Esophagus (tissue), 2 donors: Measurements from ENCODE around the gene LITAFD. TPM values are rescaled to one million over a fixed set of nuclear protein-coding genes. Genes with fewer than 3 reads are reported as not detected.
"Not testable (repeated sequence)": the region's sequence is repeated elsewhere in the genome, so short reads cannot be mapped to it uniquely, and the experiment has no call there.

Experiments used
- H3K27ac ChIP-seq, 2 donors: one replicate each; pipeline ENCODE4 v1.5.1; 2013; ENCODE audit warnings: low read depth in 2 of 2, mild to moderate bottlenecking in 2 of 2, inconsistent platforms in 1 of 2, low read length in 1 of 2, moderate library complexity in 1 of 2
- H3K27me3 ChIP-seq, 2 donors: one replicate each; pipeline ENCODE4 v1.6.1; 2013; ENCODE audit warnings: low read length in 2 of 2, control low read depth in 1 of 2, mild to moderate bottlenecking in 1 of 2; ENCODE audit not compliant: insufficient read depth in 2 of 2, control insufficient read depth in 1 of 2
- H3K36me3 ChIP-seq, 2 donors: one replicate each; pipeline ENCODE4 v1.6.1; 2013; ENCODE audit warnings: low read length in 1 of 2; ENCODE audit not compliant: control insufficient read depth in 2 of 2, insufficient read depth in 2 of 2
- H3K4me1 ChIP-seq, 2 donors: one replicate each; pipeline ENCODE4 v1.6.1; 2013; ENCODE audit warnings: low read length in 1 of 2; ENCODE audit not compliant: control insufficient read depth in 2 of 2, insufficient read depth in 2 of 2
- H3K4me3 ChIP-seq, 2 donors: one replicate each; pipeline ENCODE4 v1.5.1; 2013; ENCODE audit warnings: low read length in 2 of 2, mild to moderate bottlenecking in 2 of 2, low read depth in 1 of 2, moderate library complexity in 1 of 2
- H3K9me3 ChIP-seq, 2 donors: one replicate each; pipeline ENCODE4 v1.6.1; 2013; ENCODE audit warnings: mild to moderate bottlenecking in 2 of 2, low read depth in 1 of 2, low read length in 1 of 2, moderate library complexity in 1 of 2; ENCODE audit not compliant: control insufficient read depth in 2 of 2, insufficient read depth in 1 of 2
- WGBS, 2 donors: extraction: QIAGEN DNeasy Blood & Tissue Kit; methylation state at CpG; one replicate each; pipeline ENCODE4 v1.1.7; 2013; 5-methylcytosine and 5-hydroxymethylcytosine counted together
- polyA plus RNA-seq, 2 donors: library from polyadenylated mRNA; stranded (reverse); fragments of 200-250 nt; gene quantifications; one replicate each; pipeline ENCODE4 v1.2.3, GENCODE V29; 2013
- donor health status: healthy with polysubstance abuse.
- donor health status: Bipolar disorder and iron deficiency.

Gene LITAFD
- polyA plus RNA-seq, 2 donors: not detected

- not testable (repeated sequence) for H3K4me3 ChIP-seq, H3K9me3 ChIP-seq, H3K27me3 ChIP-seq, H3K36me3 ChIP-seq
- peak overlapping the region; percentile 61 to 99 for H3K27ac ChIP-seq
- 97% methylated on average over 10 of the region's 10 CpGs for WGBS, 2 donors
- peaks cover 0 to 29% of the 10 kb centered on the region in 2 donors for H3K4me1 ChIP-seq
Measured at GRCh38 chr16:8869988-8870241, 12.2 kb upstream of the LITAFD start.

- peak overlapping the region in 1 of 2 donors; percentile 22 for H3K27ac ChIP-seq
- H3K4me3 ChIP-seq: no peak overlapping the region
- 80 to 88% methylated on average over 5 of the region's 5 CpGs for WGBS, 2 donors
- H3K4me1 ChIP-seq: peaks cover 0 to 11% of the 10 kb centered on the region in 2 donors
- peaks cover 0 to 2% of the 10 kb centered on the region in 2 donors for H3K36me3 ChIP-seq
- H3K27me3 ChIP-seq: no peaks in the 10 kb centered on the region
- no peaks in the 10 kb centered on the region for H3K9me3 ChIP-seq
Measured at GRCh38 chr16:8872071-8872470, 10.1 kb upstream of the LITAFD start.

GRCh38 chr16:8872967-8873865 is 8.9 kb upstream of the LITAFD start:
- Histone ChIP-seq H3K27me3 (no peaks in the 10 kb centered on the region), H3K36me3 (no peaks in the 10 kb centered on the region), H3K27ac (no peak overlapping the region), H3K4me1 (peaks cover 0 to 11% of the 10 kb centered on the region in 2 donors), H3K4me3 (no peak overlapping the region), H3K9me3 (no peaks in the 10 kb centered on the region)
- 82 to 86% methylated on average over 22 of the region's 22 CpGs for WGBS, 2 donors

GRCh38 chr16:8873866-8874195 is 8.3 kb upstream of the LITAFD start:
- 88 to 95% methylated on average over 7 of the region's 7 CpGs for WGBS, 2 donors
- H3K4me3 ChIP-seq, H3K27me3 ChIP-seq, H3K9me3 ChIP-seq, H3K27ac ChIP-seq, H3K36me3 ChIP-seq: not testable (repeated sequence)
- peaks cover 0 to 13% of the 10 kb centered on the region in 2 donors for H3K4me1 ChIP-seq

GRCh38 chr16:8874388-8874787 is 7.8 kb upstream of the LITAFD start:
- Histone ChIP-seq H3K27ac (no peak overlapping the region), H3K27me3 (no peaks in the 10 kb centered on the region), H3K9me3 (no peaks in the 10 kb centered on the region), H3K4me1 (peaks cover 0 to 13% of the 10 kb centered on the region in 2 donors), H3K36me3 (no peaks in the 10 kb centered on the region), H3K4me3 (no peak overlapping the region)
- whole genome bisulfite sequencing, 2 donors: 47 to 51% methylated on average over 6 of the region's 6 CpGs

GRCh38 chr16:8875317-8875716 is 6.8 kb upstream of the LITAFD start:
- not testable (repeated sequence) for H3K4me1 ChIP-seq, H3K36me3 ChIP-seq, H3K9me3 ChIP-seq, H3K27ac ChIP-seq, H3K4me3 ChIP-seq, H3K27me3 ChIP-seq
- WGBS, 2 donors: 65 to 80% methylated on average over 7 of the region's 7 CpGs

- peak overlapping the region; percentile 18 to 82 for H3K27ac ChIP-seq
- 55 to 64% methylated on average over 8 of the region's 8 CpGs for WGBS, 2 donors
Measured at GRCh38 chr16:8877894-8878522, 4.1 kb upstream of the LITAFD start.

GRCh38 chr16:8878523-8878911 is 3.6 kb upstream of the LITAFD start:
- Histone ChIP-seq H3K4me1 (peaks cover 0 to 6% of the 10 kb centered on the region in 2 donors), H3K4me3 (no peak overlapping the region), H3K27ac (peak overlapping the region; percentile 37 to 82), H3K9me3 (no peaks in the 10 kb centered on the region), H3K27me3 (no peaks in the 10 kb centered on the region), H3K36me3 (no peaks in the 10 kb centered on the region)
- 37 to 41% methylated on average over 6 of the region's 6 CpGs for WGBS, 2 donors

More at GRCh38 chr16:8877894-8878522, 4.1 kb upstream of the LITAFD start:
- H3K36me3 ChIP-seq: no peaks in the 10 kb centered on the region
- H3K4me3 ChIP-seq: no peak overlapping the region
- H3K9me3 ChIP-seq: no peaks in the 10 kb centered on the region
- H3K4me1 ChIP-seq: peaks cover 0 to 6% of the 10 kb centered on the region in 2 donors
- H3K27me3 ChIP-seq: no peaks in the 10 kb centered on the region

- Histone ChIP-seq H3K4me1 (peaks cover 3 to 21% of the 10 kb centered on the region in 2 donors), H3K9me3 (no peaks in the 10 kb centered on the region), H3K27me3 (no peaks in the 10 kb centered on the region), H3K27ac (no peak overlapping the region), H3K36me3 (no peaks in the 10 kb centered on the region), H3K4me3 (no peak overlapping the region)
- WGBS, 2 donors: 89 to 90% methylated on average over 8 of the region's 8 CpGs
Measured at GRCh38 chr16:8880839-8881510, 1.2 kb upstream of the LITAFD start.
